ENCODE measurements around the gene VCL. TPM values are rescaled to one million over a fixed set of nuclear protein-coding genes. Genes with fewer than 3 reads are reported as not detected.

VCL gene
- total and polyA plus RNA-seq, 2 of the 8 experiments (the other 6 are each of a cell fraction or from before 2014, with no cell fraction given): 119 to 377 TPM

DNA sequence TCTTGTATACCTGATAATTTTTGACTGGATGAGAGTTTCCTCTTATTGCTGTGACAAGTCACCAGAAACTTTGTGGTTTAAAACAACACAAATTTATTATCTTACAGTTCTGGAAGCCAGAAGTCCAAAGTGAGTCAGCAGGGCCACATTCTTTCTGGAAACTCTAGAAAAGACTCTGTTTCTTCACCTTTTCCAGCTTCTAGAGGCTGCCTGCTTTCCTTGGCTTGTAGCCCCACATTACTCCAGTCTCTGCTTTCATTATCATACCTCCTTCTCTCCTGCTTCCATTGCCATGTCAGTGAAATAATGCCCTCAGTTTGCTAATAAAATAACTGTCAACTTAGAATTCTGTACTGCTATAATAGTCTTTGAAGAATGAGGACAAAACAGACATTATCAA, 65.3 kb downstream of the VCL start:
- H3K56ac ChIP-seq (replicated peaks; ENCODE audit: insufficient read length, low read depth, low read length): no peak overlapping the region
- peaks cover 4 to 16% (median 10%) of the 10 kb centered on the region in 4 experiments; a peak in 6 of 8 replicates for H3K36me3 ChIP-seq (ENCODE audit: control insufficient read depth in 2 of 4, insufficient read depth in 4 of 4, low read length in 3 of 4)
- H3K27me3 ChIP-seq (replicated peaks in 1 of 4; ENCODE audit: control insufficient read depth in 3 of 4, extremely low read depth in 1 of 4, insufficient read depth in 3 of 4, low read length in 3 of 4): no peaks in the 10 kb centered on the region
- no peaks in the 10 kb centered on the region for H3K9me3 ChIP-seq (ENCODE audit: insufficient read depth in 2 of 2, low read depth in 1 of 2, low read length in 1 of 2)
- H4K91ac ChIP-seq (replicated peaks; ENCODE audit: insufficient read length, low read length): no peak overlapping the region
- no peak overlapping the region for H2BK5ac ChIP-seq (ENCODE audit: low read depth, low read length)
- H3K23me2 ChIP-seq (ENCODE audit: low read depth, low read length): no peaks in the 10 kb centered on the region
- no peak for TF ChIP-seq TAF7 (optimal IDR thresholded peaks at IDR 0.05; ENCODE audit: borderline replicate concordance, low read depth, low read length)
- TF ChIP-seq POLR2AphosphoS5 (IDR thresholded peaks at IDR 0.05; ENCODE audit: low read depth, low read length): no peak
- TF ChIP-seq SAP30 (IDR thresholded peaks at IDR 0.05; ENCODE audit: insufficient read depth, insufficient replicate concordance, low read length): no peak
- no peak for TF ChIP-seq RBBP5 (IDR thresholded peaks at IDR 0.05; ENCODE audit: borderline replicate concordance, low read depth, low read length)
- no peak for TF ChIP-seq EP300 (IDR thresholded peaks at IDR 0.05; ENCODE audit: borderline replicate concordance in 1 of 2, low read depth in 2 of 2, low read length in 2 of 2)
- no peak for TF ChIP-seq TEAD4 (IDR thresholded peaks at IDR 0.05; ENCODE audit: low read depth, low read length)
- no peak for TF ChIP-seq SIN3A (conservative IDR thresholded peaks at IDR 0.05 in 1 of 2, IDR thresholded peaks at IDR 0.05 in 1 of 2; ENCODE audit: low read depth in 1 of 2, low read length in 2 of 2)
- no peak overlapping the region for H2BK12ac ChIP-seq (ENCODE audit: low read depth, low read length)
- ChIA-PET CTCF (ENCODE audit: partially characterized antibody) (no interaction called here), POLR2A (ENCODE audit: partially characterized antibody) (no interaction called here)
- H3K4ac ChIP-seq (replicated peaks; ENCODE audit: insufficient read length, low read depth, low read length): no peak overlapping the region
- H2AK5ac ChIP-seq (ENCODE audit: low read depth, low read length): no peak overlapping the region
- no peak overlapping the region for H3K14ac ChIP-seq (ENCODE audit: insufficient read length)
- H2BK120ac ChIP-seq (replicated peaks; ENCODE audit: low read depth, low read length): no peak overlapping the region
- no peak overlapping the region for H3K4me3 ChIP-seq (ENCODE audit: extremely low read depth in 1 of 4, insufficient read depth in 2 of 4, low read depth in 3 of 4, low read length in 4 of 4)
- no peaks in the 10 kb centered on the region; the same call in none of the 2 replicates for H3K79me1 ChIP-seq (ENCODE audit: low read depth, low read length)
- no peak overlapping the region for H3K27ac ChIP-seq (ENCODE audit: low read depth, low read length)
- peaks cover 0 to 2% of the 10 kb centered on the region in 2 experiments for H4K20me1 ChIP-seq (replicated peaks in 1 of 2; ENCODE audit: control insufficient read depth in 1 of 2, insufficient read depth in 2 of 2, low read length in 2 of 2)
- H3K4me2 ChIP-seq (ENCODE audit: insufficient read depth in 1 of 2, low read depth in 2 of 2, low read length in 2 of 2): no peak overlapping the region
- no peak overlapping the region for H4K5ac ChIP-seq (ENCODE audit: insufficient read length, low read depth, low read length)
- FAIRE-seq (no peak), DNase-seq (ENCODE audit: low read depth in 1 of 2, low spot score in 2 of 2) (no peak)
- peaks cover 0 to 82% of the 10 kb centered on the region in 2 experiments; a peak in 2 of 4 replicates for H3K79me2 ChIP-seq (ENCODE audit: control insufficient read depth in 1 of 2, insufficient read depth in 2 of 2, low read length in 2 of 2)
- H2AFZ ChIP-seq (ENCODE audit: low read length): no peak overlapping the region
- H2BK15ac ChIP-seq (ENCODE audit: low read length): no peak overlapping the region
- no peak overlapping the region for H3K18ac ChIP-seq (ENCODE audit: extremely low read depth, low read length)
- no peak overlapping the region for H3K9ac ChIP-seq (replicated peaks in 1 of 4; ENCODE audit: extremely low read depth in 1 of 4, low read depth in 3 of 4, low read length in 3 of 4)
- H3K23ac ChIP-seq (ENCODE audit: insufficient read length): no peak overlapping the region
- H3K4me1 ChIP-seq (replicated peaks in 1 of 4; ENCODE audit: control insufficient read depth in 3 of 4, insufficient read depth in 4 of 4, low read length in 3 of 4): peaks cover 0 to 4% (median 0%) of the 10 kb centered on the region in 4 experiments; a peak in 1 of 7 replicates
- H2BK20ac ChIP-seq (ENCODE audit: low read length): no peak overlapping the region
- H4K8ac ChIP-seq (ENCODE audit: extremely low read depth, insufficient read depth, low read length): no peak overlapping the region

Measured in H1 (cell line).